HepG2 (cell line): ENCODE data around the gene MBOAT7. TPM values are rescaled to one million over a fixed set of nuclear protein-coding genes. Genes with fewer than 3 reads are reported as not detected.

Experiments used
- ATAC-seq: fragments of 200-7000 bp; cut with Tn5 transposase; 3 replicates; pipeline ENCODE4 v1.9.1; 2020; ENCODE audit warnings: mild to moderate bottlenecking, moderate library complexity
- BruUV-seq: library from RNA; stranded (reverse); fragments of 400-500 nt; replicated peaks from 2 replicates; lab custom pipeline; 2021; lab: Mats Ljungman, UMichigan
- CTCF ChIA-PET: fragments of 300-600 bp; formaldehyde crosslinking; extraction: SDS; loops from one replicate; lab custom pipeline; 2021; ENCODE audit warnings: low total read pairs, inconsistent platforms, low intra/inter-chr PET ratio; lab: Yijun Ruan, JAX
- POLR2A ChIA-PET: fragments of 350-600 bp; sonication (Branson Sonifier 250); formaldehyde crosslinking; loops from one replicate; lab custom pipeline; 2020; ENCODE audit warnings: antibody characterized with exemption, inconsistent platforms; lab: Yijun Ruan, JAX
- DNase-seq: peaks from one replicate; pipeline ENCODE4 v3.0.0-alpha.2; 2015; ENCODE audit warnings: low spot score
- FAIRE-seq: peaks from 3 replicates; lab custom pipeline; 2011; peaks lifted over from hg19 to GRCh38; lab: Jason Lieb, UNC
- H2AFZ ChIP-seq: one replicate; pipeline ENCODE4 v1.6.1; 2011; ENCODE audit warnings: low read length, inconsistent platforms
- H3K27ac ChIP-seq: fragments of 300-600 bp; 3 replicates; pipeline ENCODE4 v1.8.0; 2011; ENCODE audit warnings: mixed run types, mild to moderate bottlenecking, mixed read lengths, low read length, inconsistent platforms; ENCODE audit not compliant: insufficient read depth; ENCODE audit errors: extremely low read length
- H3K27me3 ChIP-seq, 2 experiments: fragments of 200-600 bp in 1 of 2; 2 replicates in 1 of 2; 3 replicates in 1 of 2; pipeline versions ENCODE4 v1.6.0 to v1.8.0; 2011; ENCODE audit warnings: low read length in 2 of 2, mild to moderate bottlenecking in 2 of 2, moderate library complexity in 2 of 2, inconsistent platforms in 1 of 2; ENCODE audit not compliant: insufficient read depth in 2 of 2, control insufficient read depth in 1 of 2
- H3K36me3 ChIP-seq, 2 experiments: fragments of 200-600 bp in 1 of 2; replicated peaks in 1 of 2; 2 replicates in 1 of 2; 3 replicates in 1 of 2; pipeline versions ENCODE4 v1.5.1 to v1.8.0; 2011; ENCODE audit warnings: low read length in 2 of 2, inconsistent platforms in 1 of 2; ENCODE audit not compliant: insufficient read depth in 2 of 2, control insufficient read depth in 1 of 2
- H3K4me1 ChIP-seq: 2 replicates; pipeline ENCODE4 v1.5.1; 2012; ENCODE audit warnings: low read length, inconsistent platforms; ENCODE audit not compliant: insufficient read depth
- H3K4me2 ChIP-seq: 2 replicates; pipeline ENCODE4 v1.6.0; 2011; ENCODE audit warnings: low read depth, low read length, inconsistent platforms
- H3K4me3 ChIP-seq, 3 experiments: fragments of 200-600 bp in 1 of 3; sonication (generic), shearing (Covaris generic) in 1 of 3; replicated peaks in 1 of 3; 2 replicates each; pipeline ENCODE4 v1.5.1; 2011 to 2016; ENCODE audit warnings: low read length in 3 of 3, inconsistent platforms in 2 of 3, low read depth in 2 of 3, mild to moderate bottlenecking in 2 of 3, control low read depth in 1 of 3, mixed read lengths in 1 of 3; ENCODE audit not compliant: insufficient read depth in 1 of 3
- H3K79me2 ChIP-seq: one replicate; pipeline ENCODE4 v1.6.1; 2011; ENCODE audit warnings: low read length, inconsistent platforms; ENCODE audit not compliant: insufficient read depth
- H3K9ac ChIP-seq: 2 replicates; pipeline ENCODE4 v1.6.0; 2011; ENCODE audit warnings: mild to moderate bottlenecking, low read depth, low read length, inconsistent platforms; ENCODE audit not compliant: insufficient read depth
- H3K9me3 ChIP-seq: 2 replicates; pipeline ENCODE4 v1.5.1; 2012; ENCODE audit warnings: mild to moderate bottlenecking, low read length
- H4K20me1 ChIP-seq: 2 replicates; pipeline ENCODE4 v1.6.0; 2011; ENCODE audit warnings: inconsistent platforms, mild to moderate bottlenecking, low read length, moderate library complexity; ENCODE audit not compliant: insufficient read depth
- ATF2 ChIP-seq: sonication (generic); formaldehyde crosslinking; IDR thresholded peaks from 2 replicates; pipeline ENCODE4 v1.4.0; 2020; ENCODE audit warnings: missing genetic modification reagents
- DMAP1 ChIP-seq: IDR thresholded peaks from 2 replicates; pipeline ENCODE4 v1.6.1; 2016
- ERF ChIP-seq: IDR thresholded peaks from 2 replicates; pipeline ENCODE4 v1.6.1; 2018; ENCODE audit warnings: missing biosample characterization, missing genetic modification reagents
- IRF2 ChIP-seq: IDR thresholded peaks from 2 replicates; pipeline ENCODE4 v1.6.1; 2018; ENCODE audit warnings: missing genetic modification reagents, missing compliant biosample characterization
- KMT2B ChIP-seq: IDR thresholded peaks from 2 replicates; pipeline ENCODE4 v1.6.1; 2016; ENCODE audit warnings: missing genetic modification reagents, missing compliant biosample characterization
- MLX ChIP-seq: IDR thresholded peaks from 2 replicates; pipeline ENCODE4 v1.6.1; 2016
- NFYB ChIP-seq: sonication (generic); formaldehyde crosslinking; IDR thresholded peaks from 2 replicates; pipeline ENCODE4 v1.4.0; 2020; ENCODE audit warnings: missing genetic modification reagents
- SNAI1 ChIP-seq: sonication (generic); formaldehyde crosslinking; IDR thresholded peaks from 2 replicates; pipeline ENCODE4 v1.5.0; 2020; ENCODE audit warnings: mild to moderate bottlenecking, missing genetic modification reagents, borderline replicate concordance
- TARDBP ChIP-seq: sonication (generic); formaldehyde crosslinking; IDR thresholded peaks from 2 replicates; pipeline ENCODE4 v1.8.0; 2022; ENCODE audit warnings: mild to moderate bottlenecking, missing genetic modification reagents
- THAP11 ChIP-seq: IDR thresholded peaks from 2 replicates; pipeline ENCODE4 v1.6.1; 2016; ENCODE audit warnings: missing biosample characterization, missing genetic modification reagents
- THRA ChIP-seq: sonication (generic); formaldehyde crosslinking; IDR thresholded peaks from 2 replicates; pipeline ENCODE4 v1.4.0; 2020; ENCODE audit warnings: missing genetic modification reagents, borderline replicate concordance
- ZBTB2 ChIP-seq: sonication (generic); formaldehyde crosslinking; IDR thresholded peaks from 2 replicates; pipeline ENCODE4 v1.8.0; 2022; ENCODE audit warnings: low read depth, missing genetic modification reagents
- ZNF343 ChIP-seq: sonication (generic); formaldehyde crosslinking; IDR thresholded peaks from 2 replicates; pipeline ENCODE4 v1.4.0; 2020; ENCODE audit warnings: mild to moderate bottlenecking, missing genetic modification reagents
- ZNF710 ChIP-seq: sonication (generic); formaldehyde crosslinking; IDR thresholded peaks from 2 replicates; pipeline ENCODE4 v1.5.0; 2020; ENCODE audit warnings: mild to moderate bottlenecking, missing genetic modification reagents, borderline replicate concordance
- ZNF746 ChIP-seq: sonication (generic); formaldehyde crosslinking; IDR thresholded peaks from 2 replicates; pipeline ENCODE4 v1.8.0; 2022; ENCODE audit warnings: mild to moderate bottlenecking, missing genetic modification reagents
- WGBS: methylation state at CpG from one replicate; pipeline ENCODE4 v1.1.6; 2017; ENCODE audit warnings: low lambda C conversion rate; 5-methylcytosine and 5-hydroxymethylcytosine counted together
- in situ Hi-C: cut with HindIII; loops from 2 replicates; pipeline ENCODE4 v1.10.0; 2017; ENCODE audit warnings: low pct_unique_long_range_greater_than_20kb; ENCODE audit not compliant: extremely low pct_ligation_motif_present
- intact Hi-C: fragments of 100-400 bp; cut with micrococcal nuclease; formaldehyde crosslinking; loops from one replicate; pipeline ENCODE4 v1.10.0; 2022; ENCODE audit not compliant: unreplicated experiment
- polyA plus RNA-seq, 8 experiments: library from polyadenylated mRNA; depleted of rRNA in 3 of 8; stranded (reverse) in 7 of 8; unstranded in 1 of 8; fragments of >200 nt; fragmentation: Illumina TruSeq in 4 of 8; extraction: Trizol in 4 of 8; gene quantifications; 2 replicates each; pipeline versions ENCODE4 v1.2.1 to v1.2.3, GENCODE V29; 2011 to 2016; ENCODE audit warnings: low read depth in 4 of 8, missing spikeins in 1 of 8, mixed read lengths in 1 of 8; ENCODE audit not compliant: insufficient read depth in 1 of 8
- total RNA-seq, 5 experiments: library from RNA; depleted of rRNA; stranded (reverse); fragments of >200 nt; fragmentation: Illumina TruSeq; extraction: Trizol; gene quantifications; 2 replicates each; pipeline ENCODE4 v1.2.3, GENCODE V29; 2016; ENCODE audit warnings: low read depth in 1 of 5

MBOAT7 gene
- total and polyA plus RNA-seq, 2 of the 13 experiments (the other 11 are each of a cell fraction or from before 2014, with no cell fraction given) = 22.2 to 25.5 TPM

- TF ChIP-seq DMAP1 (CRISPR knock-in tag) (no peak), KMT2B (CRISPR knock-in tag) (no peak)
Measured at GRCh38 chr19:54211235-54211634, 21.9 kb upstream of the MBOAT7 start (continued).

- in situ Hi-C loops = no loop called here
- CTCF ChIA-PET = interaction anchor here (0.9 kb wide), 1 partner anchor 22 kb away, joined by 3 read pairs; no protein-coding TSS in a partner anchor
- peak overlapping the region; percentile 57 for H3K9ac ChIP-seq
- peaks cover 12% of the 10 kb centered on the region for H3K79me2 ChIP-seq
- DNase-seq (peak; percentile 98), FAIRE-seq (peak; percentile 100), ATAC-seq (peak; percentile 73)
- peak overlapping the region; percentile 80 for H3K27ac ChIP-seq
- intact Hi-C loops = loop anchor here (2.0 kb wide), 2 partner anchors 19 to 21 kb away; partner anchors contain the start of gene TSEN34
- H3K27me3 ChIP-seq = no peaks in the 10 kb centered on the region
- peaks cover 19 to 31% of the 10 kb centered on the region in 2 experiments for H3K36me3 ChIP-seq
- H3K4me1 ChIP-seq = peaks cover 68% of the 10 kb centered on the region
- H4K20me1 ChIP-seq = peaks cover 42% of the 10 kb centered on the region
- H3K4me3 ChIP-seq = peak overlapping the region; percentile 11 to 55 (median 15); a peak in 4 of 6 replicates
- no peaks in the 10 kb centered on the region for H3K9me3 ChIP-seq
- no TSS peak for BruUV-seq
- peak overlapping the region; percentile 83 for H3K4me2 ChIP-seq
- POLR2A ChIA-PET = interaction anchor here (2.1 to 4.9 kb wide), 4 partner anchors 12 to 73 kb away, joined by 8 to 114 read pairs (median 48); partner anchors contain the start of genes CNOT3, LENG1, MBOAT7 and RPS9
- WGBS = under 1% methylated on average over 10 of the region's 10 CpGs
- H2AFZ ChIP-seq = no peak overlapping the region
- TF ChIP-seq IRF2 (CRISPR knock-in tag) (peak; percentile 67), ZNF710 (CRISPR knock-in tag) (peak; percentile 42; the same call in 1 of the 2 replicates), ZNF746 (0 out of 2 replicates have a peak, but pooled peaks have one; percentile 74), NFYB (CRISPR knock-in tag) (peak; percentile 39; the same call in 1 of the 2 replicates), TARDBP (CRISPR knock-in tag) (peak; percentile 89), MLX (CRISPR knock-in tag) (peak; percentile 81), SNAI1 (no peak), ZBTB2 (CRISPR knock-in tag) (peak; percentile 54; the same call in 1 of the 2 replicates), ATF2 (CRISPR knock-in tag) (peak; percentile 66; the same call in 1 of the 2 replicates), ZNF343 (CRISPR knock-in tag) (no peak), ERF (CRISPR knock-in tag) (0 out of 2 replicates have a peak, but pooled peaks have one; percentile 13), THAP11 (CRISPR knock-in tag) (peak; percentile 59; the same call in 1 of the 2 replicates), THRA (CRISPR knock-in tag) (peak; percentile 64; the same call in 1 of the 2 replicates)
Measured at GRCh38 chr19:54209811-54210494, 20.6 kb upstream of the MBOAT7 start.
